Cardiac muscle cell (in vitro differentiated cells and primary cell): ENCODE measurements around the gene GRK3. TPM values are rescaled to one million over a fixed set of nuclear protein-coding genes. Genes with fewer than 3 reads are reported as not detected.
"Not testable (repeated sequence)": the region's sequence is repeated elsewhere in the genome, so short reads cannot be mapped to it uniquely, and the experiment has no call there.

ENCODE experiments used
- DNase-seq, 2 donors: peaks; one replicate each; pipeline versions ENCODE4 v3.0.0 to v3.0.0-alpha.2; 2010 to 2017; ENCODE audit warnings: low read depth in 1 of 2, low spot score in 1 of 2
- H3K27ac ChIP-seq: fragments of 200-600 bp; sonication (generic); 2 replicates; pipeline ENCODE4 v1.5.1; 2016
- H3K27me3 ChIP-seq: fragments of 200-600 bp; sonication (generic); 2 replicates; pipeline ENCODE4 v1.6.0; 2016; ENCODE audit warnings: control low read depth
- H3K36me3 ChIP-seq: fragments of 200-600 bp; sonication (generic); 2 replicates; pipeline ENCODE4 v1.5.1; 2016; ENCODE audit warnings: control low read depth
- H3K4me1 ChIP-seq: fragments of 200-600 bp; sonication (generic); 2 replicates; pipeline ENCODE4 v1.8.1; 2017; ENCODE audit warnings: low read depth, mild to moderate bottlenecking, mixed run types
- H3K4me3 ChIP-seq: fragments of 200-600 bp; sonication (generic); 2 replicates; pipeline ENCODE4 v1.5.1; 2016; ENCODE audit warnings: mild to moderate bottlenecking
- H3K9me3 ChIP-seq: fragments of 200-600 bp; sonication (generic); 2 replicates; pipeline ENCODE4 v1.5.1; 2017; ENCODE audit warnings: low read depth, mild to moderate bottlenecking, control low read depth
- polyA plus RNA-seq: library from polyadenylated mRNA; unstranded; fragments of >200 nt; fragmentation: Nextera tagmentation; extraction: Ambion mirVana; gene quantifications from 2 replicates; pipeline ENCODE4 v1.2.1, GENCODE V29; 2016
- total RNA-seq: library from RNA; depleted of rRNA; stranded (reverse); fragments of >200 nt; gene quantifications from 2 replicates; pipeline ENCODE4 v1.2.3, GENCODE V29; 2016
- TF ChIP-seq, protein P1 (sequence below): IDR thresholded peaks from 2 replicates; pipeline ENCODE4 v1.5.1; 2012; ENCODE audit warnings: low read depth, mild to moderate bottlenecking, low read length

Gene GRK3
- total and polyA plus RNA-seq, 2 experiments from 2014 or later = 5.7 to 10.5 TPM

DNA sequence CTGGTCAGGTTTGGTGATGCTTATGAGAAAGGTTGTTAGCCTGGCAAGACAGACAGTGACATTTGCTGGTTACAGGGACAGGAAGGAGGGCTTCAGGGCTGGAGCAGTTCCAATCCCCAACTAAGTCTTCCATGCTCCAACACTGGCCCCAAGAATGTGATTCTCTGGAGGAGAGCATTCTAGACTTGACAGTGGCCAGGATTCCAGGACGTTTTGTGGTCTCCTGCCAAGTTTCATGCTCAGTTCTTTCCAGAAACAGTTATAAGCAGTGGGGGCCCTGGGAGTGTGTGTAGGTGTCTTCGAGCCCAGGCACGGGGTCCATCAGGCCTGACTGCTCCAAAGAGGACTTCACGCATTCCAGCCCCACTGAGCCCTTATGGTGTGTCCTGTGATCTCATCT, 8.9 kb upstream of the GRK3 start:
- Histone ChIP-seq H3K4me1 (peaks cover 7% of the 10 kb centered on the region), H3K27ac (no peak overlapping the region), H3K36me3 (no peaks in the 10 kb centered on the region), H3K4me3 (no peak overlapping the region), H3K27me3 (no peaks in the 10 kb centered on the region), H3K9me3 (no peaks in the 10 kb centered on the region)
- peak in 1 of 2 donors; percentile 28 for DNase-seq
- TF ChIP-seq, protein P1, sequence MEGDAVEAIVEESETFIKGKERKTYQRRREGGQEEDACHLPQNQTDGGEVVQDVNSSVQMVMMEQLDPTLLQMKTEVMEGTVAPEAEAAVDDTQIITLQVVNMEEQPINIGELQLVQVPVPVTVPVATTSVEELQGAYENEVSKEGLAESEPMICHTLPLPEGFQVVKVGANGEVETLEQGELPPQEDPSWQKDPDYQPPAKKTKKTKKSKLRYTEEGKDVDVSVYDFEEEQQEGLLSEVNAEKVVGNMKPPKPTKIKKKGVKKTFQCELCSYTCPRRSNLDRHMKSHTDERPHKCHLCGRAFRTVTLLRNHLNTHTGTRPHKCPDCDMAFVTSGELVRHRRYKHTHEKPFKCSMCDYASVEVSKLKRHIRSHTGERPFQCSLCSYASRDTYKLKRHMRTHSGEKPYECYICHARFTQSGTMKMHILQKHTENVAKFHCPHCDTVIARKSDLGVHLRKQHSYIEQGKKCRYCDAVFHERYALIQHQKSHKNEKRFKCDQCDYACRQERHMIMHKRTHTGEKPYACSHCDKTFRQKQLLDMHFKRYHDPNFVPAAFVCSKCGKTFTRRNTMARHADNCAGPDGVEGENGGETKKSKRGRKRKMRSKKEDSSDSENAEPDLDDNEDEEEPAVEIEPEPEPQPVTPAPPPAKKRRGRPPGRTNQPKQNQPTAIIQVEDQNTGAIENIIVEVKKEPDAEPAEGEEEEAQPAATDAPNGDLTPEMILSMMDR = no peak

DNA sequence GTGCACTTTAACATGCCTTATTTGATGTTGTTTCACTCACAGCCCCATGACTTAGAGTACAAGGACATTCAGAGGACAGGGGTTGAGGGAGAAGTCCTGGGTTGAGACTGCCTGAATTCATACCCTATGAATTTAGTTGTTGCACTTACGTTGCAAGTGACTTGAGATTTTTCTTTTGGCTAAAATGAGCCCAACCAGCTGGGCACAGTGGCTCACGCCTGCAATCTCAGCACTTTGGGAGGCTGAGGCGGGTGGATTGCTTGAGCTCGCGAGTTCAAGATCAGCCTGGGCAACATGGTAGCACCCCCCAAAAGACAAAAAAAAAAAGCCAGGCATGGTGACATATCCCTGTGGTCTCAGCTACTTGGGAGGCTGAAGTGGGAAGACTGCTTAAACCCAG, 7.3 kb upstream of the GRK3 start:
- Histone ChIP-seq H3K4me1 (peaks cover 7% of the 10 kb centered on the region), H3K9me3 (no peaks in the 10 kb centered on the region), H3K36me3 (no peaks in the 10 kb centered on the region), H3K27ac (peak overlapping the region; percentile 23), H3K4me3 (no peak overlapping the region), H3K27me3 (no peaks in the 10 kb centered on the region)
- TF ChIP-seq, protein P1 = no peak
- DNase-seq = no peak

GRCh38 chr22:25558341-25558740, 6.1 kb upstream of the GRK3 start:
- Histone ChIP-seq H3K27me3 (no peaks in the 10 kb centered on the region), H3K4me1 (peaks cover 7% of the 10 kb centered on the region), H3K4me3 (no peak overlapping the region), H3K27ac (no peak overlapping the region), H3K9me3 (no peaks in the 10 kb centered on the region), H3K36me3 (no peaks in the 10 kb centered on the region)
- DNase-seq = no peak
- TF ChIP-seq, protein P1 = no peak

- not testable (repeated sequence) for H3K27ac ChIP-seq, DNase-seq, H3K9me3 ChIP-seq, H3K36me3 ChIP-seq, H3K4me1 ChIP-seq, H3K4me3 ChIP-seq, H3K27me3 ChIP-seq
These were observed 4.6 kb upstream of the GRK3 start for GRCh38 chr22:25559910-25560309.

GRCh38 chr22:25561182-25561581, 3.3 kb upstream of the GRK3 start:
- H3K27ac ChIP-seq, H3K27me3 ChIP-seq, H3K4me1 ChIP-seq: not testable (repeated sequence)

DNA sequence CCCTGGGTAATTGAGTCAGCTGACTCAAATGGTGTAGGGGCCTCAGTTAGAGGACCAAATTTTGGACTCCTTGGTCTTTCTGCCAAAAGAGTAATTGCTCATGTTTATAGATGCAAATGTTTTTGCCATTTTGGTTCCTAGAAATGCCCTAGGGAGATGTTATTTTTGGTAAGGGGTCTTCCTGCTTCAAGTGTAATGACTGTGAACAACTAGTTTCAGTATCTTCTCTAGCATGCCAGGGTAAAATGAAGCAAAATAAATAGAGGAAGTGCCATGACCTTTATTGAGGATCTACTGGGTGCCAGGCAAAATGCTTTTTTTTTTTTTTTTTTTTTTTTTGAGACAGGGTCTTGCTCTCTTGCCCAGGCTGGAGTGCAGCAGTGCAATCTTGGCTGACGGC, 2.5 kb upstream of the GRK3 start:
- DNase-seq, H3K36me3 ChIP-seq, H3K27ac ChIP-seq, H3K9me3 ChIP-seq, H3K4me1 ChIP-seq, H3K27me3 ChIP-seq, H3K4me3 ChIP-seq: not testable (repeated sequence)

More at GRCh38 chr22:25561182-25561581, 3.3 kb upstream of the GRK3 start:
- not testable (repeated sequence) for DNase-seq, H3K36me3 ChIP-seq, H3K4me3 ChIP-seq, H3K9me3 ChIP-seq

GRCh38 chr22:25562966-25563760, 1.3 kb upstream of the GRK3 start:
- not testable (repeated sequence) for H3K4me3 ChIP-seq, H3K27ac ChIP-seq

More at GRCh38 chr22:25562966-25563760, 1.3 kb upstream of the GRK3 start:
- H3K4me1 ChIP-seq = peaks cover 13% of the 10 kb centered on the region
- not testable (repeated sequence) for DNase-seq, H3K36me3 ChIP-seq, H3K27me3 ChIP-seq, H3K9me3 ChIP-seq
